CD4-positive, alpha-beta T cell treated with Interleukin-4 for 4 hours (primary cell): ENCODE results near the gene ADGRL3.
"Not testable (repeated sequence)": the region's sequence is repeated elsewhere in the genome, so short reads cannot be mapped to it uniquely, and the experiment has no call there.

Experiments used
- DNase-seq: peaks from one replicate; pipeline ENCODE4 v3.0.0-alpha.2; 2020

ADGRL3 gene

GRCh38 chr4:61851126-61851525, 651.0 kb downstream of the ADGRL3 start:
- DNase-seq = no peak

- not testable (repeated sequence) for DNase-seq
Observed at GRCh38 chr4:61852105-61852504, 652.0 kb downstream of the ADGRL3 start.

GRCh38 chr4:61853041-61853440, 652.9 kb downstream of the ADGRL3 start:
- no peak for DNase-seq

GRCh38 chr4:61860376-61860775, 660.2 kb downstream of the ADGRL3 start:
- no peak for DNase-seq

GRCh38 chr4:61864286-61864685, 664.2 kb downstream of the ADGRL3 start:
- DNase-seq = no peak

GRCh38 chr4:61866378-61867030, 666.4 kb downstream of the ADGRL3 start:
- DNase-seq = no peak

- no peak for DNase-seq
Observed at GRCh38 chr4:61872983-61873382, 672.9 kb downstream of the ADGRL3 start.

- DNase-seq = no peak
Observed at GRCh38 chr4:61877266-61877665, 677.1 kb downstream of the ADGRL3 start.

- DNase-seq = no peak
Observed at GRCh38 chr4:61877893-61878292, 677.8 kb downstream of the ADGRL3 start.

- DNase-seq = no peak
Observed at GRCh38 chr4:61882381-61882780, 682.3 kb downstream of the ADGRL3 start.

- DNase-seq = no peak
Observed at GRCh38 chr4:61886131-61886530, 686.0 kb downstream of the ADGRL3 start.

GRCh38 chr4:61889117-61889516, 689.0 kb downstream of the ADGRL3 start:
- DNase-seq = no peak

GRCh38 chr4:61890321-61890720, 690.2 kb downstream of the ADGRL3 start:
- no peak for DNase-seq

- DNase-seq = no peak
Observed at GRCh38 chr4:61891953-61892352, 691.8 kb downstream of the ADGRL3 start.

GRCh38 chr4:61896634-61897033, 696.5 kb downstream of the ADGRL3 start:
- DNase-seq = no peak

GRCh38 chr4:61909031-61909430, 708.9 kb downstream of the ADGRL3 start:
- no peak for DNase-seq

GRCh38 chr4:61911313-61911756, 711.2 kb downstream of the ADGRL3 start:
- no peak for DNase-seq

- DNase-seq = no peak
Observed at GRCh38 chr4:61913619-61914018, 713.5 kb downstream of the ADGRL3 start.

GRCh38 chr4:61915501-61915900, 715.4 kb downstream of the ADGRL3 start:
- no peak for DNase-seq

- DNase-seq = no peak
Observed at GRCh38 chr4:61918507-61918906, 718.4 kb downstream of the ADGRL3 start.

- DNase-seq = no peak
Observed at GRCh38 chr4:61918987-61919386, 718.9 kb downstream of the ADGRL3 start.

- DNase-seq = no peak
Observed at GRCh38 chr4:61919561-61919960, 719.4 kb downstream of the ADGRL3 start.

- DNase-seq = no peak
Observed at GRCh38 chr4:61921920-61922319, 721.8 kb downstream of the ADGRL3 start.

- no peak for DNase-seq
Observed at GRCh38 chr4:61922766-61923165, 722.6 kb downstream of the ADGRL3 start.

GRCh38 chr4:61923179-61923578, 723.1 kb downstream of the ADGRL3 start:
- DNase-seq = no peak
